Measurements from ENCODE around the gene CYP2J2.

GRCh38 chr1:59879996-59880505 lies 46.5 kb downstream of the CYP2J2 start:
- TF ChIP-seq CTCF (IDR thresholded peaks at IDR 0.05) (no peak), POLR2A (IDR thresholded peaks at IDR 0.05) (no peak)
